BJ (cell line): ENCODE measurements around the gene PRRX1. TPM values are rescaled to one million over a fixed set of nuclear protein-coding genes. Genes with fewer than 3 reads are reported as not detected.

Source experiments
- CTCF ChIA-PET: fragments of 350-600 bp; formaldehyde crosslinking; extraction: SDS; loops from one replicate; lab custom pipeline; 2021; ENCODE audit warnings: antibody characterized with exemption, inconsistent platforms; lab: Yijun Ruan, JAX
- POLR2A ChIA-PET: fragments of 300-600 bp; sonication (Branson Sonifier 250); formaldehyde crosslinking; extraction: SDS; loops from one replicate; lab custom pipeline; 2021; ENCODE audit warnings: antibody characterized with exemption; lab: Charles Lee
- DNase-seq: peaks from one replicate; pipeline ENCODE4 v3.0.0-alpha.2; 2011; ENCODE audit warnings: low read depth
- H3K27me3 ChIP-seq: 2 replicates; pipeline ENCODE4 v1.6.0; 2011; ENCODE audit warnings: low read length; ENCODE audit not compliant: control insufficient read depth, insufficient read depth
- H3K36me3 ChIP-seq: 2 replicates; pipeline ENCODE4 v1.5.1; 2011; ENCODE audit warnings: low read length; ENCODE audit not compliant: control insufficient read depth, insufficient read depth
- H3K4me3 ChIP-seq: 2 replicates; pipeline ENCODE4 v1.5.1; 2011; ENCODE audit warnings: low read depth, mild to moderate bottlenecking, control low read depth, low read length
- CTCF ChIP-seq: IDR thresholded peaks from 2 replicates; pipeline ENCODE4 v1.5.1; 2011; ENCODE audit warnings: low read depth, mild to moderate bottlenecking, control low read depth, inconsistent platforms, low read length, moderate library complexity; ENCODE audit not compliant: insufficient read depth
- polyA plus RNA-seq: library from polyadenylated mRNA; depleted of rRNA; stranded (reverse); fragments of >200 nt; gene quantifications from 2 replicates; pipeline ENCODE4 v1.2.3, GENCODE V29; 2011

PRRX1 gene
- polyA plus RNA-seq, 1 experiment: 152 TPM

GRCh38 chr1:170696591-170697290 lies 32.8 kb downstream of the PRRX1 start:
- H3K4me3 ChIP-seq: no peak overlapping the region
- no peaks in the 10 kb centered on the region for H3K27me3 ChIP-seq
- POLR2A ChIA-PET: no interaction called here
- no peak for DNase-seq
- CTCF ChIA-PET: interaction anchor here (1.7 kb wide), 1 partner anchor 835 kb away, joined by 3 read pairs; no protein-coding TSS in a partner anchor
- no peak for TF ChIP-seq CTCF
- H3K36me3 ChIP-seq: no peaks in the 10 kb centered on the region

- TF ChIP-seq CTCF: no peak
- ChIA-PET POLR2A (no interaction called here), CTCF (interaction anchor here (1.7 kb wide), 1 partner anchor 835 kb away, joined by 3 read pairs; no protein-coding TSS in a partner anchor)
- no peak overlapping the region for H3K4me3 ChIP-seq
- no peaks in the 10 kb centered on the region for H3K36me3 ChIP-seq
- H3K27me3 ChIP-seq: no peaks in the 10 kb centered on the region
- DNase-seq: no peak
These were observed 33.4 kb downstream of the PRRX1 start for GRCh38 chr1:170697316-170697715.

DNA sequence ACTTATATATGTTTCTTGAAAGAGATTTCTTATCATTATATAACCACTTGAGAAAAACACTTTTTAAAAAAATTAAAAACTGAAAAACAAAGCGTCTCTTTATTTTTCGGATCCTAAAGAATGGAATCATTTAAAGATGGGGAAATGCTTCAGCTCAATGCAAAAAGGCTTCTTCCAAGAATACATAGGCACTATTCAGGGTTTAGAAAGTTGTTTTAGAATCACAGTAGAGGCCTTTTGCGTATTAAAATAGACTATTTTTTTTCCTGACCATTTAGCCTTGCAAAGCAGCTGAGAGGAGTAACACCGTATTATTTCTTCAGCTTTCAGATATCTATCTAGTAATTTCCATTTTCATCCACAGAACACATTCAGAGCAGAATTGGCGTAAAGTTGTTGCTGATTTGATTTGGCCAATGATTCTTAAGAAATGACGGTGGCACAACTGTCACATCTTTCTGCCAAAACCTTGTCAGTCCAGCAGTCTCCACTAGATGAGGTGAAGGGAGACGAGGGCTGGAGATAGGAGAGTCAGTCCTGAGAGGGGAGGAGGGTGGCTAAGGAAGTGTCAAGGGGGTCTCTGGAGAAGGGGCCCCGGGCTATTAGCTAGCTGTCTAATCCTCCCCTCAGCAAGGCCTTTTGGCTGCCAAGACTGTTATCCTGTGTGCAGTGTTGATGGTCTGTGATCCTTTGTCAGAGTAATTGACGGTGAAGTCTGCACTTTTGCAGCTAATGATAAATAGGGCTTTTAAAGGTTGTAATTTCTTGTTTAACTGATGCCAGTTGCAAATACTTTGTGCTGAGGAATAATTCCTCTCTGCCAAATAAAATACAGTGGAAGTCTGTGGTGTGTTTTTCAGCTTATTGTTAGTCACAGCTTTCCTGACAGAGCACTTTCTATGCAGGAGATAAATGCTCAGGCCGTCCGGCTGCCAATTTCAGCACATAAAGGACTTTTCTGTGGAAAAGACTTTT lies 34.7 kb downstream of the PRRX1 start:
- no peak for TF ChIP-seq CTCF
- no peaks in the 10 kb centered on the region for H3K27me3 ChIP-seq
- H3K4me3 ChIP-seq: no peak overlapping the region
- ChIA-PET CTCF (interaction anchor here (1.5 to 2.3 kb wide), 3 partner anchors 9 to 833 kb away, joined by 3 to 10 read pairs (median 3); no protein-coding TSS in a partner anchor), POLR2A (interaction anchor here (0.6 kb wide), 2 partner anchors 151 to 1313 kb away, joined by 3 read pairs; no protein-coding TSS in a partner anchor)
- no peak for DNase-seq
- H3K36me3 ChIP-seq: no peaks in the 10 kb centered on the region

DNA sequence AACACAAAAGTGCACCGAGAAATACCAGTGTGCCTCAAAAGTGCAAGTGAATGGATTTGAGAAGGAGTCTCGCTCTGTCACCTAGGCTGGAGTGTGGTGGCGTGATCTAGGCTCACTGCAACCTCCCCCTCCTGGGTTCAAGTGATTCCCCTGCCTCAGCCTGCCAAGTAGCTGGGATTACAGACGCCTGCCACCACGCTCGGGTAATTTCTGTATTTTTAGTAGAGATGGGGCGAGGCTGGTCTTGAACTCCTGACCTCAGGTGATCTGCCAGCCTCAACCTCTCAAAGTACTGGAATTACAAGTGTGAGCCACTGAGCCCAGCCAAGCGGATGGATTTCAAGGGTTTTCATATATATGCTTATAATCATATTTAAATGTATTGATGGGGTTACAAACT lies 35.8 kb downstream of the PRRX1 start:
- Histone ChIP-seq H3K36me3 (no peaks in the 10 kb centered on the region), H3K4me3 (no peak overlapping the region), H3K27me3 (no peaks in the 10 kb centered on the region)
- DNase-seq: no peak
- ChIA-PET POLR2A (no interaction called here), CTCF (interaction anchor here (0.6 to 2.3 kb wide), 2 partner anchors 10 to 66 kb away, joined by 3 to 10 read pairs; no protein-coding TSS in a partner anchor)
- TF ChIP-seq CTCF: no peak
